Lower leg skin (tissue), 4 donors: ENCODE results near the gene NEDD8. TPM values are rescaled to one million over a fixed set of nuclear protein-coding genes. Genes with fewer than 3 reads are reported as not detected.

Source experiments
- DNase-seq, 2 donors: peaks; one replicate each; pipeline ENCODE4 v3.0.0-alpha.2; 2019; ENCODE audit warnings: low spot score in 2 of 2
- H3K4me3 ChIP-seq: fragments of 200-600 bp; sonication (generic); 2 replicates; pipeline ENCODE4 v1.5.1; 2017; ENCODE audit warnings: mild to moderate bottlenecking, low read depth; ENCODE audit not compliant: poor library complexity, severe bottlenecking
- CTCF ChIP-seq, 3 donors: fragments of 450-650 bp; IDR thresholded peaks; one replicate each; pipeline ENCODE4 v1.5.1; 2016; ENCODE audit warnings: antibody characterized with exemption in 3 of 3, mild to moderate bottlenecking in 3 of 3, moderate library complexity in 2 of 3
- POLR2A ChIP-seq, 2 donors: fragments of 450-650 bp; IDR thresholded peaks; one replicate each; pipeline ENCODE4 v1.6.1; 2016 to 2017; ENCODE audit warnings: antibody characterized with exemption in 2 of 2, mild to moderate bottlenecking in 1 of 2, moderate library complexity in 1 of 2
- WGBS, 2 donors: methylation state at CpG; one replicate each; pipeline ENCODE4 v1.1.5; 2018; 5-methylcytosine and 5-hydroxymethylcytosine counted together
- intact Hi-C: fragments of 100-400 bp; cut with DNase I; formaldehyde crosslinking; loops from one replicate; pipeline ENCODE4 v1.15.0; 2023; ENCODE audit warnings: low total_unique reads
- total RNA-seq, 4 donors: library from RNA; depleted of rRNA; stranded (reverse); fragments of >200 nt; gene quantifications; one replicate each; pipeline ENCODE4 v1.1.0, GENCODE V29; 2016

Gene NEDD8
- total RNA-seq, 4 donors from 2014 or later: 68.0 to 153 (median 107) TPM

GRCh38 chr14:24268225-24268624 lies 36.1 kb upstream of the NEDD8 start:
- no peak for DNase-seq
- no peak for TF ChIP-seq POLR2A (IDR thresholded peaks at IDR 0.05)
- TF ChIP-seq CTCF (IDR thresholded peaks at IDR 0.05): no peak
- intact Hi-C loops: no loop called here
- no peak overlapping the region for H3K4me3 ChIP-seq
- WGBS, 2 donors: 89 to 93% methylated on average over 9 of the region's 9 CpGs

GRCh38 chr14:24267516-24267915 lies 35.3 kb upstream of the NEDD8 start:
- no peak overlapping the region for H3K4me3 ChIP-seq
- 88 to 93% methylated on average over 9 of the region's 9 CpGs for WGBS, 2 donors
- intact Hi-C loops: no loop called here
- TF ChIP-seq POLR2A (IDR thresholded peaks at IDR 0.05) (no peak), CTCF (IDR thresholded peaks at IDR 0.05) (no peak)
- DNase-seq: no peak

GRCh38 chr14:24266344-24267244 lies 34.4 kb upstream of the NEDD8 start:
- intact Hi-C loops: no loop called here
- no peak overlapping the region for H3K4me3 ChIP-seq
- TF ChIP-seq POLR2A (IDR thresholded peaks at IDR 0.05): no peak
- TF ChIP-seq CTCF (IDR thresholded peaks at IDR 0.05): no peak
- DNase-seq: no peak
- 86 to 91% methylated on average over 18 of the region's 18 CpGs for WGBS, 2 donors

- DNase-seq: no peak
- no peak overlapping the region for H3K4me3 ChIP-seq
- no peak for TF ChIP-seq CTCF (IDR thresholded peaks at IDR 0.05)
- 30 to 54% methylated on average over 6 of the region's 6 CpGs for WGBS, 2 donors
- intact Hi-C loops: no loop called here
Observed at GRCh38 chr14:24264298-24264697, 32.1 kb upstream of the NEDD8 start.

DNA sequence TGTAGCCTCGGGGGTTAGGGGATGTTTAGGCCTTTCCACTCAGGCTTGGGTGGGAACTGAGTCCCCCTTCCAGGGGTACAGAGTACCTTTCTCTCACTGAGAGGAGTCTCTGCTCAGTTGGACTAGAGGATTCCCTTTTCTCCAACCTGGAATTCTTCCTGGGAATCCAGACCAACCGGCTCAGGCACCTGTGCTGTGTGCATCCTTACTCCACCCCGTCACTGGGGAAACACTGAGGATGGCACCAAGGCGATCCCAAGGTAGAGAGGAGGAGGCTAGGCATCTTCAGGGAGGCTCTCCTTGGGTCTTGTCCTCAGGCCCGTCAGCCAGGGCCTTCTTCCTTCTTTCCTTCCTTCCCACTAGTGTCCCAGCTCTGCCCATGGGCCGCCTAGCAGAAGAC lies 31.7 kb upstream of the NEDD8 start:
- H3K4me3 ChIP-seq: no peak overlapping the region
- intact Hi-C loops: no loop called here

More for the DNA sequence above, 31.7 kb upstream of the NEDD8 start:
- TF ChIP-seq POLR2A (IDR thresholded peaks at IDR 0.05): no peak
- no peak for TF ChIP-seq CTCF (IDR thresholded peaks at IDR 0.05)
- no peak for DNase-seq
- WGBS, 2 donors: 39 to 53% methylated on average over 6 of the region's 6 CpGs
